Endodermal cell (in vitro differentiated cells): ENCODE data around the gene MYO5A. TPM values are rescaled to one million over a fixed set of nuclear protein-coding genes. Genes with fewer than 3 reads are reported as not detected.
"Not testable (repeated sequence)": the region's sequence is repeated elsewhere in the genome, so short reads cannot be mapped to it uniquely, and the experiment has no call there.

Source experiments
- DNase-seq: peaks from one replicate; pipeline ENCODE4 v3.0.0-alpha.2; 2017
- H3K27ac ChIP-seq: 2 replicates; pipeline ENCODE4 v1.5.1; 2013; ENCODE audit warnings: mild to moderate bottlenecking, low read depth, low read length, moderate library complexity
- H3K27me3 ChIP-seq: 2 replicates; pipeline ENCODE4 v1.6.1; 2013; ENCODE audit warnings: mild to moderate bottlenecking, low read length, moderate library complexity; ENCODE audit not compliant: insufficient read depth, control insufficient read depth, poor library complexity, severe bottlenecking
- H3K36me3 ChIP-seq: 2 replicates; pipeline ENCODE4 v1.7.0; 2013; ENCODE audit warnings: mild to moderate bottlenecking, low read length, moderate library complexity; ENCODE audit not compliant: control insufficient read depth, insufficient read depth
- H3K4me1 ChIP-seq: one replicate; pipeline ENCODE4 v1.7.0; 2013; ENCODE audit warnings: low read length; ENCODE audit not compliant: control insufficient read depth, insufficient read depth
- H3K4me3 ChIP-seq: 2 replicates; pipeline ENCODE4 v1.5.1; 2013; ENCODE audit warnings: mild to moderate bottlenecking, low read length, moderate library complexity
- H3K9ac ChIP-seq: 2 replicates; pipeline ENCODE4 v1.6.1; 2013; ENCODE audit warnings: mild to moderate bottlenecking, low read length, moderate library complexity; ENCODE audit not compliant: poor library complexity, severe bottlenecking; ENCODE audit errors: extremely low read depth
- H3K9me3 ChIP-seq: 2 replicates; pipeline ENCODE4 v1.6.1; 2013; ENCODE audit warnings: mild to moderate bottlenecking, low read length, moderate library complexity; ENCODE audit not compliant: control insufficient read depth
- H3K27ac Mint-ChIP-seq: 2 replicates; pipeline ENCODE4 v1.8.0; 2020; ENCODE audit warnings: mixed read lengths
- H3K27me3 Mint-ChIP-seq: 2 replicates; pipeline ENCODE4 v1.8.0; 2021; ENCODE audit warnings: mild to moderate bottlenecking, mixed read lengths; ENCODE audit not compliant: insufficient read depth
- H3K36me3 Mint-ChIP-seq: 2 replicates; pipeline ENCODE4 v1.8.0; 2020; ENCODE audit warnings: low read depth, mixed read lengths
- H3K4me1 Mint-ChIP-seq: 2 replicates; pipeline ENCODE4 v1.8.0; 2020; ENCODE audit warnings: mixed read lengths
- H3K4me3 Mint-ChIP-seq: 2 replicates; pipeline ENCODE4 v1.8.0; 2020; ENCODE audit warnings: mild to moderate bottlenecking, moderate library complexity, mixed read lengths
- H3K9me3 Mint-ChIP-seq: 2 replicates; pipeline ENCODE4 v1.8.0; 2020; ENCODE audit warnings: mild to moderate bottlenecking, mixed read lengths
- WGBS, 2 experiments: methylation state at CpG; one replicate each; pipeline versions ENCODE4 v1.1.5 to v1.1.7; 2013; ENCODE audit warnings: missing lambda C conversion rate in 2 of 2, mixed read lengths in 1 of 2; ENCODE audit not compliant: insufficient coverage in 1 of 2, insufficient read length in 1 of 2; 5-methylcytosine and 5-hydroxymethylcytosine counted together
- total RNA-seq, 2 donors: library from RNA; stranded (reverse); fragmentation: NEBNext Ultra II Directional in 1 of 2; extraction: Animal tissue kit (Norgen Biotek cat#: 25700) in 1 of 2; gene quantifications; 2 replicates in 1 of 2; 3 replicates in 1 of 2; pipeline ENCODE4 v1.2.1, GENCODE V29; 2021
- TF ChIP-seq, protein P1 (sequence below): fragments of 200-600 bp; sonication (generic); conservative IDR thresholded peaks from 2 replicates; pipeline ENCODE4 v1.5.0; 2021; ENCODE audit warnings: antibody characterized with exemption, mild to moderate bottlenecking

Gene MYO5A
- total RNA-seq, 2 donors from 2014 or later, result 10.0 to 13.1 TPM

DNA sequence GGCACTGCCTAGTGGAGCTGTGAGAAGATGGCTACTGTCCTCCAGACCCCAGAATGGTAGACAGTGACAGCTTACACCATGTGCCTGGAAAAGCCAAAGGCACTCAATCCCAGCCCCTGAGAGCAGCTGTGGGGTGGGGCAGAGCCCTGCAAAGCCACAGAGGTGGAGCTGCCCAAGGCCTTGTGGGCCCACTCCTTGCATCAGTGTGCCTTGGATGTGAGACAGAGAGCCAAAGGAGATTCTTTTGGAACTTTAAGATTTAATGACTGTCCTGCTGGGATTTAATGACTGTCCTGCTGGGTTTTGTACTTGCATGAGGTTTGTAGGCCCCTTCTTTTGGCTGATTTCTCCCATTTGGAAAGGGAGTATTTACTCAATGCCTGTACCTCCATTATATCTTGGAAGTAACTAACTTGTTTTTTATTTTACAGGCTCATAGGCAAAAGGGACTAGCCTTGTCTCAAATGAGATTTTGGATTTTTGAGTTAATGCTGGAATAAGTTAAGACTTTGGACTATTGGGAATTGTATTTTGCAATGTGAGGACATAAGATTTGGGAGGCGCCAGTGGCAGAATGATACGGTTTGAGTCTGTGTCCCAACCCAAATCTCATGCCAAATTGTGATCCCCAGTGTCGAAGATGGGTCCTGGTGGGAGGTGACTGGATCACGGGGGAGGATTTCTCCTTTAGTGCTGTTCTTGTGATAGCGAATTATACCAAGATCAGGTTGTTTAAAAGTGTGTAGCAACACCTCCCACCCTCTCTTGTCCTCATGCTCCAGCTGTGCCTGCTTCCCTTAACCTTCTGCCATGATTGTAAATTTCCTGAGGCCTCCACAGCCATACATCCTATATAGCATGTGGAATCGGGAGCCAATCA, 80.4 kb downstream of the MYO5A start:
- peak; percentile 50 for DNase-seq
- Mint-ChIP-seq H3K4me1 (peaks cover 9% of the 10 kb centered on the region), H3K9me3 (peaks cover 27% of the 10 kb centered on the region), H3K27me3 (no peaks in the 10 kb centered on the region), H3K27ac (no peak overlapping the region), H3K36me3 (peaks cover 6% of the 10 kb centered on the region), H3K4me3 (no peak overlapping the region)
- no peaks in the 10 kb centered on the region for H3K36me3 ChIP-seq
- H3K27ac ChIP-seq, result no peak overlapping the region
- no peak overlapping the region for H3K4me3 ChIP-seq
- no peaks in the 10 kb centered on the region for H3K27me3 ChIP-seq
- peaks cover 7% of the 10 kb centered on the region for H3K9me3 ChIP-seq
- 86 to 90% methylated on average over 2 to 6 of the region's 6 CpGs for WGBS, 2 experiments
- H3K4me1 ChIP-seq, result no peaks in the 10 kb centered on the region
- H3K9ac ChIP-seq, result no peak overlapping the region
- TF ChIP-seq, protein P1, sequence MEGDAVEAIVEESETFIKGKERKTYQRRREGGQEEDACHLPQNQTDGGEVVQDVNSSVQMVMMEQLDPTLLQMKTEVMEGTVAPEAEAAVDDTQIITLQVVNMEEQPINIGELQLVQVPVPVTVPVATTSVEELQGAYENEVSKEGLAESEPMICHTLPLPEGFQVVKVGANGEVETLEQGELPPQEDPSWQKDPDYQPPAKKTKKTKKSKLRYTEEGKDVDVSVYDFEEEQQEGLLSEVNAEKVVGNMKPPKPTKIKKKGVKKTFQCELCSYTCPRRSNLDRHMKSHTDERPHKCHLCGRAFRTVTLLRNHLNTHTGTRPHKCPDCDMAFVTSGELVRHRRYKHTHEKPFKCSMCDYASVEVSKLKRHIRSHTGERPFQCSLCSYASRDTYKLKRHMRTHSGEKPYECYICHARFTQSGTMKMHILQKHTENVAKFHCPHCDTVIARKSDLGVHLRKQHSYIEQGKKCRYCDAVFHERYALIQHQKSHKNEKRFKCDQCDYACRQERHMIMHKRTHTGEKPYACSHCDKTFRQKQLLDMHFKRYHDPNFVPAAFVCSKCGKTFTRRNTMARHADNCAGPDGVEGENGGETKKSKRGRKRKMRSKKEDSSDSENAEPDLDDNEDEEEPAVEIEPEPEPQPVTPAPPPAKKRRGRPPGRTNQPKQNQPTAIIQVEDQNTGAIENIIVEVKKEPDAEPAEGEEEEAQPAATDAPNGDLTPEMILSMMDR, result no peak

DNA sequence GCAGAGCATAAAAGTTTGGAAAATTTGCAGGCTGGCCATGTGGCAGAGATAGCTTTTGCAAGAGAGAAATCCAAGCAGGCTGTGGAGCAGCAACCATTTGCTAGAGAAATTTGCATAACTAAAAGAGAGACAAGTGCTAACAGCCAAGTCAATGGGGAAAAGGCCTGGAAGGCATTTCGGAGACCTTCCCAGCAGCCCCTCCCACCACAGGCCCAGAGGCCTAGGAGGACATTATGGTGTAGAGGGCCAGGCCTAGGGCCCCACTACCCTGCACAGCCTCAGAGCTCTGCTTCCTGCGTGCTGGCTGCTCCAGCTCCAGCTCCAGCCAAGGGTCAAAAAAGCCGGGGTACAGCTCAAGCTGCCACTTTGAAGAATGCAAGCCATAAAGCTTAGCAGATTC, 82.7 kb downstream of the MYO5A start:
- H3K9ac ChIP-seq, result no peak overlapping the region
- 91 to 93% methylated on average over 2 to 3 of the region's 3 CpGs for WGBS, 2 experiments

DNA sequence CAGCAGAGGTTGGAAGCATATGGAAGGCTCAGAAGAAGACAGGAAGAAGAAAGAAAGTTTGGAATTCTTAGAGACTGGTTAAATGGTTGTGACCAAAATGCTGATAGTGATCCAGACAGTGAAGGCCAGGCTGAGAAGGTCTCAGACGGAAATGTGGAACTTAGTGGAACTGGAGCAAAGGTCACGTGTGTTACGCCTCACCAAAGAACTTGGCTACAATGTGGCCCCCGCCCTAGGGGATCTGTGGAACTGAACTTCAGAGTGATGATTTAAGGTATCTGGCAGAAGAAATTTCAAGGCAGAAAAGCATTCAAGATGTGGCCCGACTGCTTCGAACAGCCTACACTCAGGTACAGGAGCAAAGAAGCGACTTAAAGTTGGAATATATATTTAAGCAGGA, 83.1 kb downstream of the MYO5A start:
- H3K9me3 ChIP-seq, result no peaks in the 10 kb centered on the region
- TF ChIP-seq, protein P1, result no peak
- H3K27ac Mint-ChIP-seq, result no peak overlapping the region

More for the DNA sequence above, 82.7 kb downstream of the MYO5A start:
- no peaks in the 10 kb centered on the region for H3K4me1 ChIP-seq
- Mint-ChIP-seq H3K4me1 (peaks cover 9% of the 10 kb centered on the region), H3K9me3 (peaks cover 21% of the 10 kb centered on the region), H3K27me3 (no peaks in the 10 kb centered on the region), H3K36me3 (peaks cover 6% of the 10 kb centered on the region), H3K27ac (no peak overlapping the region), H3K4me3 (no peak overlapping the region)
- H3K36me3 ChIP-seq, result no peaks in the 10 kb centered on the region
- no peak for DNase-seq
- TF ChIP-seq, protein P1, result no peak
- H3K27ac ChIP-seq, result no peak overlapping the region
- H3K4me3 ChIP-seq, result no peak overlapping the region
- H3K9me3 ChIP-seq, result no peaks in the 10 kb centered on the region
- no peaks in the 10 kb centered on the region for H3K27me3 ChIP-seq

DNA sequence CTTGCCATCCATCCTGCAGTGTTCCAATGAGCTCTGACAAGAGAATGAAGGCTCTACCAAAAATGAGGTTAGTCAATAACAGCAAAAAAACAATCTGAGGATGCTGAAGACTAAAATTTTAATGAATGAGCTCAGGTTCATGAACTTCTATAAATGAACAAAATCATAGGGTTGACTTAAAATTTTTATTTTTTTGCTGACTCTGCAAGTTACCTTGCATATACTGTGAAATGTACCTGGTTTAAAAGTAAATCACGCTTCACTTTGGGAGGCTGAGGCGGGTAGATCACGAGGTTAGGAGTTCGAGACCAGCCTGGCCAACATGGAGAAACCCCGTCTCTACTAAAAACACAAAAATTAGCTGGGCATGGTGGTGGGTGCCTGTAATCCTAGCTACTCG, 85.5 kb downstream of the MYO5A start:
- not testable (repeated sequence) for H3K4me3 Mint-ChIP-seq

More for the DNA sequence above, 83.1 kb downstream of the MYO5A start:
- H3K4me3 Mint-ChIP-seq, result no peak overlapping the region
- H3K9me3 Mint-ChIP-seq, result peaks cover 21% of the 10 kb centered on the region
- Histone ChIP-seq H3K27me3 (no peaks in the 10 kb centered on the region), H3K27ac (no peak overlapping the region), H3K36me3 (no peaks in the 10 kb centered on the region), H3K4me1 (no peaks in the 10 kb centered on the region), H3K9ac (no peak overlapping the region), H3K4me3 (no peak overlapping the region)
- peaks cover 6% of the 10 kb centered on the region for H3K36me3 Mint-ChIP-seq
- peaks cover 9% of the 10 kb centered on the region for H3K4me1 Mint-ChIP-seq
- 94% methylated on average over 7 of the region's 7 CpGs for WGBS, 2 experiments
- DNase-seq, result no peak
- no peaks in the 10 kb centered on the region for H3K27me3 Mint-ChIP-seq

More for the DNA sequence above, 85.5 kb downstream of the MYO5A start:
- not testable (repeated sequence) for H3K4me1 ChIP-seq, H3K27ac Mint-ChIP-seq, H3K27me3 Mint-ChIP-seq, DNase-seq, H3K9me3 ChIP-seq, H3K27ac ChIP-seq, H3K36me3 ChIP-seq, H3K9ac ChIP-seq, H3K4me3 ChIP-seq, H3K36me3 Mint-ChIP-seq, H3K4me1 Mint-ChIP-seq, H3K27me3 ChIP-seq
- WGBS, 2 experiments, result 88 to 92% methylated on average over 3 to 6 of the region's 6 CpGs
- peaks cover 21% of the 10 kb centered on the region for H3K9me3 Mint-ChIP-seq
